Measurements from ENCODE around the gene SLC38A6. TPM values are rescaled to one million over a fixed set of nuclear protein-coding genes. Genes with fewer than 3 reads are reported as not detected.

SLC38A6 gene
- total and polyA plus RNA-seq, 2 of the 8 experiments (the other 6 are each of a cell fraction or from before 2014, with no cell fraction given) = 8.1 to 9.8 TPM

GRCh38 chr14:60980811-60981632 is at the start of gene SLC38A6, which contains the start of gene TRMT5 (continued):
- 0 out of 2 replicates have a peak, but pooled peaks have one; percentile 7 for TF ChIP-seq YY1 (IDR thresholded peaks at IDR 0.05; ENCODE audit: low read depth, low read length)
- TF ChIP-seq EZH2 (IDR thresholded peaks at IDR 0.05; ENCODE audit: low read depth, low read length, severe bottlenecking) = no peak
- no peak for TF ChIP-seq RNF2 (IDR thresholded peaks at IDR 0.05; ENCODE audit: borderline replicate concordance, low read depth, low read length, missing control alignments, poor library complexity, severe bottlenecking)
- TF ChIP-seq TCF12 (IDR thresholded peaks at IDR 0.05; ENCODE audit: low read depth, low read length) = no peak
- TF ChIP-seq CBX5 (IDR thresholded peaks at IDR 0.05; ENCODE audit: low read depth, low read length) = no peak
- no peak; the same call in 1 of the 2 replicates for TF ChIP-seq ATF2 (IDR thresholded peaks at IDR 0.05; ENCODE audit: low read length)
- peak; percentile 75; the same call in 1 of the 2 replicates for TF ChIP-seq E2F6 (IDR thresholded peaks at IDR 0.05)
- TF ChIP-seq BCL11A (IDR thresholded peaks at IDR 0.05; ENCODE audit: low read depth in 2 of 2, low read length in 2 of 2) = no peak
- TF ChIP-seq CREB1 (IDR thresholded peaks at IDR 0.05) = peak; percentile 100
- TF ChIP-seq MAFK (IDR thresholded peaks at IDR 0.05; ENCODE audit: low read depth, low read length) = no peak
- TF ChIP-seq NRF1 (IDR thresholded peaks at IDR 0.05; ENCODE audit: low read depth, low read length) = no peak
- TF ChIP-seq TEAD4 (IDR thresholded peaks at IDR 0.05; ENCODE audit: low read depth, low read length) = peak; percentile 20
- no peak; a peak in 1 of 3 replicates for TF ChIP-seq EP300 (IDR thresholded peaks at IDR 0.05; ENCODE audit: borderline replicate concordance in 1 of 2, low read depth in 2 of 2, low read length in 2 of 2)
- no peak for TF ChIP-seq CBX8 (IDR thresholded peaks at IDR 0.05; ENCODE audit: borderline replicate concordance, low read depth, low read length)
- no peak for TF ChIP-seq USF2 (IDR thresholded peaks at IDR 0.05; ENCODE audit: low read length)
- no peak for TF ChIP-seq CEBPB (IDR thresholded peaks at IDR 0.05; ENCODE audit: low read depth, low read length)
- peak; percentile 90 for TF ChIP-seq PHF8 (conservative IDR thresholded peaks at IDR 0.05; ENCODE audit: low read depth, low read length)
- 0 out of 2 replicates have a peak, but pooled peaks have one; percentile 79 for TF ChIP-seq SP4 (IDR thresholded peaks at IDR 0.05; ENCODE audit: low read length)
- TF ChIP-seq CTBP2 (IDR thresholded peaks at IDR 0.05; ENCODE audit: borderline replicate concordance, insufficient read depth, insufficient read length, low read length) = no peak
